NCI-H345 treated with DMSO at 0.1 percent for 48 hours (cell line): ENCODE data around the gene VGLL3.
"Not testable (repeated sequence)": the region's sequence is repeated elsewhere in the genome, so short reads cannot be mapped to it uniquely, and the experiment has no call there.

Source experiments
- DNase-seq: peaks from one replicate; lab custom pipeline; 2025; ENCODE audit not compliant: unreplicated experiment; lab: John Stamatoyannopoulos, UW

VGLL3 gene

GRCh38 chr3:86990012-86990733, 776 bp downstream of the VGLL3 start:
- no peak for DNase-seq

GRCh38 chr3:86989611-86990010, 1.3 kb downstream of the VGLL3 start:
- DNase-seq = no peak

- DNase-seq = no peak
Observed at GRCh38 chr3:86989006-86989405, 1.9 kb downstream of the VGLL3 start.

- no peak for DNase-seq
Observed at GRCh38 chr3:86988235-86988634, 2.7 kb downstream of the VGLL3 start.

GRCh38 chr3:86987421-86987715, 3.6 kb downstream of the VGLL3 start:
- no peak for DNase-seq

- DNase-seq = no peak
Observed at GRCh38 chr3:86986671-86987420, 4.1 kb downstream of the VGLL3 start.

- no peak for DNase-seq
Observed at GRCh38 chr3:86985181-86985826, 5.6 kb downstream of the VGLL3 start.

GRCh38 chr3:86984271-86984670, 6.7 kb downstream of the VGLL3 start:
- DNase-seq = no peak

- no peak for DNase-seq
Observed at GRCh38 chr3:86982883-86983282, 8.1 kb downstream of the VGLL3 start.

GRCh38 chr3:86978111-86978551, 12.8 kb downstream of the VGLL3 start:
- no peak for DNase-seq

- DNase-seq = no peak
Observed at GRCh38 chr3:86976219-86976618, 14.7 kb downstream of the VGLL3 start.

GRCh38 chr3:86974177-86974576, 16.8 kb downstream of the VGLL3 start:
- DNase-seq = not testable (repeated sequence)

- no peak for DNase-seq
Observed at GRCh38 chr3:86973440-86973839, 17.5 kb downstream of the VGLL3 start.

GRCh38 chr3:86969500-86970189, 21.3 kb downstream of the VGLL3 start:
- no peak for DNase-seq

- no peak for DNase-seq
Observed at GRCh38 chr3:86968244-86968932, 22.6 kb downstream of the VGLL3 start.

GRCh38 chr3:86967062-86967461, 23.9 kb downstream of the VGLL3 start:
- DNase-seq = peak; percentile 57

- no peak for DNase-seq
Observed at GRCh38 chr3:86965166-86965565, 25.8 kb downstream of the VGLL3 start.

- DNase-seq = no peak
Observed at GRCh38 chr3:86963611-86964010, 27.3 kb downstream of the VGLL3 start.

GRCh38 chr3:86961297-86961696, 29.7 kb downstream of the VGLL3 start:
- no peak for DNase-seq

GRCh38 chr3:86960550-86960949, 30.4 kb downstream of the VGLL3 start:
- no peak for DNase-seq

- DNase-seq = no peak
Observed at GRCh38 chr3:86958534-86958933, 32.4 kb downstream of the VGLL3 start.
